ENCODE results near the gene ACP6.

DNA sequence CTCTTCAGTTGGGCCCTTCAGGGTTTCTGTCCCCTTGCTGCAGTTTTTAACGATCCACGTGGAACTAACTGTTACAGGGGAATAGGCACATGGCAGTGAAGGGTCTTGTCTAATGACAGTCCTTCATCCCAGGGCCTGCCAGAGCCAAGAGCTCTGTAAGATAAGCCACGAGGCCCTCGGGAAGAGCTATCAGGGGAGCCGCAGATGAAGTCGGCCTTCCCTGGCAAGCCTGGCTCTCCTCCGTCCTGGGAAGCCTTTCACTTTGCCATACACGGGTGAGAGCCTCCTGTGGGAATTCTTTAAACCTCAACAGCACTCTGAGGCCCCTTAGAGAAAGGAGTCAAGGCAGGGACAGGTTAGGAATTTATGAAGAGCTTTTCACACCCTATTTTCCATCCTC lies 29.0 kb downstream of the ACP6 start:
- TF ChIP-seq ZNF791 (tag by site-specific recombination; IDR thresholded peaks at IDR 0.05) (no peak), GLIS2 (tag by site-specific recombination; IDR thresholded peaks at IDR 0.05) (no peak), PRDM1 (tag by site-specific recombination; IDR thresholded peaks at IDR 0.05) (no peak), KLF9 (tag by site-specific recombination; IDR thresholded peaks at IDR 0.05; ENCODE audit: low read depth) (no peak), ZBTB7A (tag by site-specific recombination; IDR thresholded peaks at IDR 0.05; ENCODE audit: low read depth) (no peak), ZNF292 (tag by site-specific recombination; IDR thresholded peaks at IDR 0.05; ENCODE audit: borderline replicate concordance, low read depth) (no peak), ZNF169 (tag by site-specific recombination; IDR thresholded peaks at IDR 0.05) (no peak)
- TF ChIP-seq, protein P1, sequence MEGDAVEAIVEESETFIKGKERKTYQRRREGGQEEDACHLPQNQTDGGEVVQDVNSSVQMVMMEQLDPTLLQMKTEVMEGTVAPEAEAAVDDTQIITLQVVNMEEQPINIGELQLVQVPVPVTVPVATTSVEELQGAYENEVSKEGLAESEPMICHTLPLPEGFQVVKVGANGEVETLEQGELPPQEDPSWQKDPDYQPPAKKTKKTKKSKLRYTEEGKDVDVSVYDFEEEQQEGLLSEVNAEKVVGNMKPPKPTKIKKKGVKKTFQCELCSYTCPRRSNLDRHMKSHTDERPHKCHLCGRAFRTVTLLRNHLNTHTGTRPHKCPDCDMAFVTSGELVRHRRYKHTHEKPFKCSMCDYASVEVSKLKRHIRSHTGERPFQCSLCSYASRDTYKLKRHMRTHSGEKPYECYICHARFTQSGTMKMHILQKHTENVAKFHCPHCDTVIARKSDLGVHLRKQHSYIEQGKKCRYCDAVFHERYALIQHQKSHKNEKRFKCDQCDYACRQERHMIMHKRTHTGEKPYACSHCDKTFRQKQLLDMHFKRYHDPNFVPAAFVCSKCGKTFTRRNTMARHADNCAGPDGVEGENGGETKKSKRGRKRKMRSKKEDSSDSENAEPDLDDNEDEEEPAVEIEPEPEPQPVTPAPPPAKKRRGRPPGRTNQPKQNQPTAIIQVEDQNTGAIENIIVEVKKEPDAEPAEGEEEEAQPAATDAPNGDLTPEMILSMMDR (tag by site-specific recombination; IDR thresholded peaks at IDR 0.05) = no peak
- TF ChIP-seq, protein P2, sequence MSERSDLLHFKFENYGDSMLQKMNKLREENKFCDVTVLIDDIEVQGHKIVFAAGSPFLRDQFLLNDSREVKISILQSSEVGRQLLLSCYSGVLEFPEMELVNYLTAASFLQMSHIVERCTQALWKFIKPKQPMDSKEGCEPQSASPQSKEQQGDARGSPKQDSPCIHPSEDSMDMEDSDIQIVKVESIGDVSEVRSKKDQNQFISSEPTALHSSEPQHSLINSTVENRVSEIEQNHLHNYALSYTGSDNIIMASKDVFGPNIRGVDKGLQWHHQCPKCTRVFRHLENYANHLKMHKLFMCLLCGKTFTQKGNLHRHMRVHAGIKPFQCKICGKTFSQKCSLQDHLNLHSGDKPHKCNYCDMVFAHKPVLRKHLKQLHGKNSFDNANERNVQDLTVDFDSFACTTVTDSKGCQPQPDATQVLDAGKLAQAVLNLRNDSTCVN (tag by site-specific recombination; optimal IDR thresholded peaks at IDR 0.05) = no peak

All from HEK293 (cell line).